Testis (tissue), 2 donors: Measurements from ENCODE around the gene MTCL3.

Experiments
- CTCF ChIP-seq, 3 experiments: fragments of 450-650 bp in 2 of 3; fragments of 200-600 bp in 1 of 3; sonication (generic) in 1 of 3; IDR thresholded peaks; one replicate each; pipeline ENCODE4 v1.5.1; 2016 to 2019; ENCODE audit warnings: antibody characterized with exemption in 3 of 3, mild to moderate bottlenecking in 2 of 3, moderate library complexity in 1 of 3
- POLR2A ChIP-seq: fragments of 450-650 bp; IDR thresholded peaks from one replicate; pipeline ENCODE4 v1.6.1; 2017; ENCODE audit warnings: antibody characterized with exemption, mild to moderate bottlenecking, moderate library complexity

- TF ChIP-seq CTCF (IDR thresholded peaks at IDR 0.05) (no peak), POLR2A (no peak)
Measured at GRCh38 chr6:127554435-127555006, 35.4 kb upstream of the MTCL3 start.
